GM12878 (cell line): ENCODE data around the gene MAST2. TPM values are rescaled to one million over a fixed set of nuclear protein-coding genes. Genes with fewer than 3 reads are reported as not detected.

Experiments
- ATAC-seq: fragments of 200-7000 bp; cut with Tn5 transposase; 3 replicates; pipeline ENCODE4 v1.9.1; 2020; ENCODE audit warnings: mild to moderate bottlenecking, moderate library complexity
- BruUV-seq: library from RNA; stranded (reverse); fragments of 400-500 nt; replicated peaks from 2 replicates; lab custom pipeline; 2021; lab: Mats Ljungman, UMichigan
- CTCF ChIA-PET: fragments of 300-600 bp; sonication (Branson Sonifier 250); formaldehyde crosslinking; extraction: SDS; loops from one replicate; lab custom pipeline; 2021; ENCODE audit warnings: inconsistent platforms; lab: Yijun Ruan, JAX
- POLR2A ChIA-PET: fragments of 350-600 bp; formaldehyde crosslinking; extraction: SDS; loops from one replicate; lab custom pipeline; 2021; ENCODE audit warnings: inconsistent platforms; lab: Charles Lee
- RAD21 ChIA-PET: fragments of 300-600 bp; sonication (Branson Sonifier 250); formaldehyde crosslinking; loops from one replicate; lab custom pipeline; 2023; ENCODE audit warnings: antibody characterized with exemption; ENCODE audit not compliant: unreplicated experiment; lab: Charles Lee
- SMC1A ChIA-PET: fragments of 300-600 bp; sonication (Branson Sonifier 250); formaldehyde crosslinking; loops from one replicate; lab custom pipeline; 2023; ENCODE audit not compliant: unreplicated experiment, uncharacterized antibody; lab: Charles Lee
- DNase-seq: peaks from one replicate; pipeline ENCODE4 v3.0.0-alpha.2; 2011; ENCODE audit warnings: low read depth, low spot score
- FAIRE-seq: peaks from 3 replicates; lab custom pipeline; 2011; peaks lifted over from hg19 to GRCh38; lab: Jason Lieb, UNC
- H2AFZ ChIP-seq: 2 replicates; pipeline ENCODE4 v1.6.0; 2011; ENCODE audit warnings: low read depth, low read length, control low read depth; ENCODE audit not compliant: control insufficient read depth
- H3K27ac ChIP-seq: 2 replicates; pipeline ENCODE4 v1.5.1; 2011; ENCODE audit warnings: control low read depth; ENCODE audit not compliant: control insufficient read depth, insufficient read depth
- H3K27me3 ChIP-seq, 2 experiments: replicated peaks in 1 of 2; 2 replicates each; pipeline versions ENCODE4 v1.6.0 to v1.6.1; 2011; ENCODE audit warnings: low read length in 1 of 2; ENCODE audit not compliant: control insufficient read depth in 2 of 2, insufficient read depth in 2 of 2
- H3K36me3 ChIP-seq, 2 experiments: 2 replicates each; pipeline ENCODE4 v1.5.1; 2011; ENCODE audit warnings: low read length in 1 of 2; ENCODE audit not compliant: control insufficient read depth in 2 of 2, insufficient read depth in 2 of 2
- H3K4me1 ChIP-seq: 2 replicates; pipeline ENCODE4 v1.6.1; 2011; ENCODE audit warnings: mild to moderate bottlenecking, low read length, moderate library complexity, mixed read lengths; ENCODE audit not compliant: control insufficient read depth, insufficient read depth
- H3K4me2 ChIP-seq: 2 replicates; pipeline ENCODE4 v1.6.0; 2011; ENCODE audit warnings: control low read depth; ENCODE audit not compliant: control insufficient read depth, insufficient read depth
- H3K4me3 ChIP-seq: fragments of 200-600 bp; sonication (generic); 2 replicates; pipeline ENCODE4 v1.5.1; 2016
- H3K79me2 ChIP-seq: 2 replicates; pipeline ENCODE4 v1.6.0; 2011; ENCODE audit warnings: low read length; ENCODE audit not compliant: control insufficient read depth, insufficient read depth
- H3K9ac ChIP-seq: 2 replicates; pipeline ENCODE4 v1.8.0; 2011; ENCODE audit warnings: low read length, control low read depth, mixed read lengths; ENCODE audit not compliant: control insufficient read depth, insufficient read depth
- H3K9me3 ChIP-seq: replicated peaks from 3 replicates; pipeline ENCODE4 v1.5.1; 2011; ENCODE audit warnings: mild to moderate bottlenecking, low read length; ENCODE audit not compliant: control insufficient read depth, insufficient read depth
- H4K20me1 ChIP-seq: 2 replicates; pipeline ENCODE4 v1.6.0; 2011; ENCODE audit not compliant: control insufficient read depth, insufficient read depth
- BRCA1 ChIP-seq: IDR thresholded peaks from 2 replicates; pipeline ENCODE4 v1.6.1; 2011; ENCODE audit warnings: low read depth, low read length, improper control_type of control experiment
- CBX5 ChIP-seq: sonication (generic); IDR thresholded peaks from 2 replicates; pipeline ENCODE4 v1.6.1; 2016; ENCODE audit warnings: low read depth, moderate library complexity, mild to moderate bottlenecking, inconsistent platforms
- EGR1 ChIP-seq, 2 experiments: IDR thresholded peaks; 1 replicate in 1 of 2; 2 replicates in 1 of 2; pipeline ENCODE4 v1.6.1; 2011 to 2012; ENCODE audit warnings: low read depth in 2 of 2, low read length in 2 of 2, borderline replicate concordance in 1 of 2, mild to moderate bottlenecking in 1 of 2, moderate library complexity in 1 of 2
- EP300 ChIP-seq, 2 experiments: fragments of 150-350 bp in 1 of 2; IDR thresholded peaks; 2 replicates each; pipeline ENCODE4 v1.6.1; 2011 to 2012; ENCODE audit warnings: low read depth in 2 of 2, low read length in 2 of 2, borderline replicate concordance in 1 of 2, improper control_type of control experiment in 1 of 2, inconsistent platforms in 1 of 2; ENCODE audit not compliant: control insufficient read depth in 1 of 2
- EZH2 ChIP-seq: IDR thresholded peaks from 2 replicates; pipeline ENCODE4 v1.6.1; 2012; ENCODE audit warnings: low read depth, mild to moderate bottlenecking, control low read depth, inconsistent platforms, low read length, borderline replicate concordance; ENCODE audit not compliant: control insufficient read depth
- PAX8 ChIP-seq: fragments of 450-650 bp; IDR thresholded peaks from 2 replicates; pipeline ENCODE4 v1.6.1; 2017; ENCODE audit warnings: mild to moderate bottlenecking, moderate library complexity
- PBX3 ChIP-seq: IDR thresholded peaks from 2 replicates; pipeline ENCODE4 v1.6.1; 2011; ENCODE audit warnings: mild to moderate bottlenecking, low read depth, low read length, moderate library complexity; ENCODE audit not compliant: insufficient replicate concordance
- TAF1 ChIP-seq: IDR thresholded peaks from 2 replicates; pipeline ENCODE4 v1.6.1; 2011; ENCODE audit warnings: mild to moderate bottlenecking, low read depth, low read length, borderline replicate concordance
- WGBS: methylation state at CpG from one replicate; pipeline ENCODE4 v1.1.6; 2016; ENCODE audit warnings: low lambda C conversion rate; ENCODE audit not compliant: insufficient replicate concordance, insufficient coverage; ENCODE audit errors: missing lambda C conversion rate; 5-methylcytosine and 5-hydroxymethylcytosine counted together
- in situ Hi-C: fragments of 300-500 bp; cut with MboI; formaldehyde crosslinking; loops from 9 replicates; pipeline ENCODE4 v1.14.3; 2018; ENCODE audit warnings: mixed read lengths
- intact Hi-C: fragments of 100-400 bp; cut with micrococcal nuclease; formaldehyde crosslinking; loops from one replicate; pipeline ENCODE4 v1.14.2; 2022; ENCODE audit not compliant: unreplicated experiment
- polyA plus RNA-seq, 11 experiments: library from polyadenylated mRNA; depleted of rRNA in 4 of 11; unstranded in 6 of 11; stranded (reverse) in 5 of 11; fragments of >200 nt; fragmentation: Nextera tagmentation in 4 of 11; fragmentation: Illumina TruSeq in 1 of 11; extraction: Ambion mirVana in 4 of 11; extraction: Trizol in 1 of 11; gene quantifications; 1 replicate in 1 of 11; 2 replicates in 10 of 11; pipeline versions ENCODE4 v1.2.1 to v1.2.3, GENCODE V29; 2011 to 2016; ENCODE audit warnings: inconsistent platforms in 2 of 11, missing spikeins in 2 of 11, low read depth in 1 of 11
- total RNA-seq, 4 experiments: library from RNA; depleted of rRNA in 3 of 4; stranded (reverse); fragments of >200 nt in 3 of 4; fragmentation: Illumina TruSeq in 1 of 4; extraction: Trizol in 1 of 4; gene quantifications; 2 replicates each; pipeline versions ENCODE4 v1.2.1 to v1.2.3, GENCODE V29; 2013 to 2021

MAST2 gene
- total and polyA plus RNA-seq, 10 of the 15 experiments (the other 5 are each of a cell fraction or from before 2014, with no cell fraction given): 1.0 to 28.7 (median 13.8) TPM

DNA sequence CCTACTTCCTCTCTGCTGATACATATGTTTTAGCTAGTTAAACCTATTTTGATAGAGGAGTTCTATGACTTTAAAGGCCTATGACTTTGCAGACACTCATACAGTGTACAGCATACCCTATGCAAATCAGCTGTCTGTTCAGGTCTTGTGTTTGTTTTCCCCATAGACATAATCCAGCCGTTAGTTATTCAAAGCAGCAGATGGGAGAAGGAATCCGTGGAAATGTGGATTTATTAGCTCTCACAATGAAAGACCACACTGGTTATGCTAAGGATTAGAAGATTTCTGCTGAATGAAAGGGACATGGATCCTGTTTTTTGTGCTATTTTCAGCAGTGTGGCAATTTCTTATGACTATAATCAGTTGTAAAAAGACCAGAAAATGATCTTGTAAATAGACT lies 59.8 kb downstream of the MAST2 start:
- no peaks in the 10 kb centered on the region for H3K27me3 ChIP-seq
- H3K79me2 ChIP-seq: no peaks in the 10 kb centered on the region; the same call in 1 of the 2 replicates
- ChIA-PET CTCF (interaction anchor here (0.8 to 2.0 kb wide), 3 partner anchors 16 to 27 kb away, joined by 3 to 5 read pairs (median 3); no protein-coding TSS in a partner anchor), RAD21 (interaction anchor here (1.4 kb wide), 1 partner anchor 177 kb away, joined by 3 read pairs; the partner anchor contains the start of gene GPBP1L1)
- DNase-seq (no peak), ATAC-seq (peak; percentile 68)
- in situ Hi-C loops: no loop called here
- peaks cover 9% of the 10 kb centered on the region for H3K4me1 ChIP-seq
- no peak for TF ChIP-seq EP300 (IDR thresholded peaks at IDR 0.05; ENCODE audit: borderline replicate concordance in 1 of 2, control insufficient read depth in 1 of 2, low read depth in 2 of 2, low read length in 2 of 2)
- no peak for TF ChIP-seq BRCA1
- TF ChIP-seq, all 136 proteins: peak for 0
- FAIRE-seq: no peak
- no peak overlapping the region; the same call in 1 of the 2 replicates for H3K27ac ChIP-seq
- BruUV-seq: no TSS peak
- H3K36me3 ChIP-seq: no peaks in the 10 kb centered on the region
- no peaks in the 10 kb centered on the region for H4K20me1 ChIP-seq
- H3K4me3 ChIP-seq: no peak overlapping the region
- intact Hi-C loops: no loop called here
- WGBS: 0% methylated on average over 2 of the region's 2 CpGs
- H3K9me3 ChIP-seq: no peaks in the 10 kb centered on the region
- H3K9ac ChIP-seq: no peak overlapping the region
- no peak overlapping the region for H3K4me2 ChIP-seq
- H2AFZ ChIP-seq: peak overlapping the region; percentile 48
- ChIA-PET SMC1A (interaction anchor here (0.6 to 2.7 kb wide), 6 partner anchors 8 to 219 kb away, joined by 3 to 6 read pairs (median 3); no protein-coding TSS in a partner anchor), POLR2A (interaction anchor here (0.5 to 0.8 kb wide), 3 partner anchors 8 to 853 kb away, joined by 3 read pairs; no protein-coding TSS in a partner anchor)

GRCh38 chr1:45864167-45865106 lies 61.0 kb downstream of the MAST2 start:
- ChIA-PET CTCF (interaction anchor here (2.0 kb wide), 1 partner anchor 21 kb away, joined by 5 read pairs; no protein-coding TSS in a partner anchor), RAD21 (no interaction called here), POLR2A (interaction anchor here (0.6 kb wide), 1 partner anchor 38 kb away, joined by 4 read pairs; no protein-coding TSS in a partner anchor), SMC1A (interaction anchor here (1.1 to 1.6 kb wide), 3 partner anchors 15 to 38 kb away, joined by 3 read pairs; no protein-coding TSS in a partner anchor)
- Histone ChIP-seq H3K4me1 (peaks cover 9% of the 10 kb centered on the region), H3K4me3 (no peak overlapping the region), H3K79me2 (no peaks in the 10 kb centered on the region; the same call in 1 of the 2 replicates), H3K36me3 (no peaks in the 10 kb centered on the region), H3K27me3 (no peaks in the 10 kb centered on the region), H3K9ac (no peak overlapping the region), H3K9me3 (no peaks in the 10 kb centered on the region), H4K20me1 (no peaks in the 10 kb centered on the region), H3K27ac (no peak overlapping the region), H2AFZ (no peak overlapping the region), H3K4me2 (no peak overlapping the region)
- ATAC-seq (no peak), DNase-seq (no peak), FAIRE-seq (no peak)
- TF ChIP-seq TAF1 (no peak), PBX3 (no peak), EZH2 (no peak), EGR1 (IDR thresholded peaks at IDR 0.05; ENCODE audit: borderline replicate concordance in 1 of 2, low read depth in 2 of 2, low read length in 2 of 2) (no peak), PAX8 (no peak), CBX5 (no peak)
- in situ Hi-C loops (no loop called here), intact Hi-C loops (no loop called here)
- no TSS peak for BruUV-seq
- WGBS: 87% methylated on average over 14 of the region's 14 CpGs
